Vagina (tissue), 2 donors: ENCODE results near the gene ZFAND2A.

Source experiments
- CTCF ChIP-seq, 3 experiments: fragments of 450-650 bp in 2 of 3; fragments of 200-600 bp in 1 of 3; sonication (generic) in 1 of 3; IDR thresholded peaks; one replicate each; pipeline ENCODE4 v1.5.1; 2017 to 2019; ENCODE audit warnings: antibody characterized with exemption in 3 of 3, mild to moderate bottlenecking in 2 of 3, moderate library complexity in 2 of 3
- POLR2A ChIP-seq, 2 donors: fragments of 450-650 bp; IDR thresholded peaks; one replicate each; pipeline ENCODE4 v1.6.1; 2017; ENCODE audit warnings: antibody characterized with exemption in 2 of 2, mild to moderate bottlenecking in 2 of 2, moderate library complexity in 2 of 2
- POLR2AphosphoS5 ChIP-seq, 2 donors: sonication (generic); formaldehyde crosslinking; IDR thresholded peaks; one replicate each; pipeline ENCODE4 v1.9.0; 2017; ENCODE audit warnings: antibody characterized with exemption in 2 of 2, mild to moderate bottlenecking in 2 of 2, low read depth in 1 of 2; ENCODE audit not compliant: insufficient read depth in 1 of 2

GRCh38 chr7:1122832-1123501 is 37.0 kb downstream of the ZFAND2A start:
- TF ChIP-seq CTCF (IDR thresholded peaks at IDR 0.05) (no peak), POLR2AphosphoS5 (IDR thresholded peaks at IDR 0.05; ENCODE audit: insufficient read depth in 1 of 2, low read depth in 1 of 2) (no peak), POLR2A (IDR thresholded peaks at IDR 0.05) (no peak)
